GM18909 (cell line): ENCODE measurements around the gene ZDHHC17.
"Not testable (repeated sequence)": the region's sequence is repeated elsewhere in the genome, so short reads cannot be mapped to it uniquely, and the experiment has no call there.

ENCODE experiments used
- ATAC-seq: cut with Tn5 transposase; IDR thresholded peaks from one replicate; pipeline ENCODE4 v1.9.1; 2021; ENCODE audit warnings: mild to moderate bottlenecking; ENCODE audit not compliant: unreplicated experiment, poor library complexity

The ZDHHC17 gene

GRCh38 chr12:76765598-76765997 is 1.7 kb downstream of the ZDHHC17 start:
- ATAC-seq: no peak

DNA sequence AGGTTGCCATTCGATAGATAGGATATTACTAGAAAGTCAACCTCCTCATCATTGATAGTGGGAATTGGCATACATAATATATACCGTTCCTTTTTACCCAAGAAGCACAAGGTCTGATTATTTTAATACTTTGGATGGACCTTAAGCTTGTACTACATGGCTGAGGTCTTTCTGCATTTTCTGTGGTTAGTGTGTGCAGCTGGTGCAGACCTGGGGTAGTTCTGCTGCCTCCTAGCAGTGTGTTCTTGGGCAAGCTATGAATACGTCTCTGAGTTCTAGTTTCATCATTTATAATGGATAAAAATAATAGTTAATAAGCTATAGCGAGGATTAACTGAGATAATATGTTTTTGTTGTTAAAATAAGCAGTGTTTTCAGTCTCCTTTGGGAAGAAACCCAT is 2.2 kb downstream of the ZDHHC17 start:
- ATAC-seq: no peak

GRCh38 chr12:76768576-76768975 is 4.7 kb downstream of the ZDHHC17 start:
- ATAC-seq: no peak

- peak; percentile 100 for ATAC-seq
Measured at GRCh38 chr12:76777765-76778216, 13.9 kb downstream of the ZDHHC17 start.

DNA sequence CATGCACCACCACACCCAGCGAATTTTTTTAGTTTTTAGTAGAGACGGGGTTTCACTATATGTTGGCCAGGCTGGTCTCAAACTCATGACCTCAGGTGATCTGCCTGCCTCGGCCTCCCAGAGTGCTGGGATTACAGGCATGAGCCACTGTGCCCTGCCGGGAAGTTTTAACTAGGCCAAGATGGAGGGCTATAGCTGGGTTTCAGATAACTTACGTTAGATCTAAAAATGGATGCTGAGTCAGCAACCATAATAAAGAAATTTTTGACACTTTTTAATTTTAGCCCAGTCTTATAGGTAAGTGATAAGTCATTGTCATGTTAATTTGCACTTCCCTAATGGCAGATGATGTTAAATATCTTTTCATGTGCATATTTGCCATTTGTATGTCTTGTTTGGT is 14.4 kb downstream of the ZDHHC17 start:
- ATAC-seq: no peak

DNA sequence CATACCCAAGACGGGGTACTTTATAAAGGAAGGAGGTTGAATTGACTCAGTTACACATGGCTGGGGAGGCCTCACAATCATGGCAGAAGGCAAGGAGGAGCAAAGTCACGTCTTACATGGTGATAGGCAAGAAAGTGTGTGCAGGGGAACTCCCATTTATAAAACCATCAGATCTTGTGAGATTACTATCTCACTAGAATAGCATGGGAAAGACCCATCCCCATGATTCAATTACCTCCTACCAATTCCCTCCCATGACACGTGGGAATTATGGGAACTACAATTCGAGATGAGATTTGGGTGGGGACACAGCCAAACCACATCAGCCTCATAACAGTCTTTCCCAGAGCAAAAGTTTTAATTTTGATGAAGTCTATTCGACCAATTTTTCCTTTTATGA is 15.4 kb downstream of the ZDHHC17 start:
- ATAC-seq: not testable (repeated sequence)

DNA sequence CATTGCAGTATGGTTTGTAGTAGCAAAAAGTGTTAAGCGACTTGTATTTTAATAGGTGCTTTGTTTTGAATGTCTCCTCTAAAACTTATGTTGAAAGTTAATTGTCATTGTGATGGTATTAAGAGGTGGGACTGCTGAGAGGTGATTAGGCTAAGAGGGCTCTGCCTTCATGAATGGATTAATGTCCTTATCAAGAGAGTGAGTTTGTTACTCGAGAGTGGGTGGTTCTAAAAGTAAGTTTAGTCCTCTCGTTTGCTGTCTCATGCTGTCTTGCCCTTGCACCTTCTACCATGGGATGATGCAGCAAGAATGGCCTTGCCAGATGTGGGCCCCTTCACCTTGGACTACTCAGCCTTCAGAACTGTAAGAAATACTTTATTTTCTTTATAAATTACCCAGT is 17.4 kb downstream of the ZDHHC17 start:
- no peak for ATAC-seq

DNA sequence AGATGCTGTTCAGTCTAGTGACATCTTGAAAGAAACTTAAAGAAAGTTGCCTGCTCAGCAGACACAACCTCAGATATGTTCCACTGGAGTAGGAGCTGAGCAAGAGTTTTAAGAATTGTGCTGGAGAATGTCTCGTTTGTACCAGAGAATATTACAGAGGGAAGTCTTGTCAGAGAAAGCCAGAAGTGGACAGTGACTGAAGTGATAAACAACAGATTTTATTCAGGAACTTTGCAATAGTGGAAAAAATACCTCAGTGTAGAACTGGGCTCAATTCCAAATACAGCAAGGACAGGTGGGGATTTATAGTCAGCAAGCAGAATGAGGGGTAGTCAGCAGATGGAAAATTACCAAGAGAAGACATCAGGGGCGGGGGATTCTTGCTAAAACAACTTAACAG is 18.6 kb downstream of the ZDHHC17 start:
- no peak for ATAC-seq

GRCh38 chr12:76784600-76785051 is 20.7 kb downstream of the ZDHHC17 start:
- ATAC-seq: no peak

DNA sequence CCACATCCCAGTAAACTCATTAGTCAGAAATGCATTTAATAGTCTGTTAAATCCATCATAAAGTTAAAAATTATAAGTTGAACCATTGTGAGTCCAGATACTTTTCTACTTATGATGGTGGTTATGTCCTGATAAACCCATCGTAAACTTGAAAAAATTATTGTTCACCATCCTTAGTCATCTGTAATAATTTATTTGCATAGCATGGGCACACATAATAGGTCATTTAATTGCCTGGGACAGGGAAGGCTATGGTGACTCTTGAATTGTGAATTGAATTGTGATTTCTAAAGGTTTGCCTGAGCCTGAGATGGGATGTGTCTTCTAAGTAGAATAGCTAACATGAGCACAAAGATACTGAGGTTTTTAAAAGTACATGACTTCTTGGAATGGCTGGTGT is 21.5 kb downstream of the ZDHHC17 start:
- no peak for ATAC-seq

DNA sequence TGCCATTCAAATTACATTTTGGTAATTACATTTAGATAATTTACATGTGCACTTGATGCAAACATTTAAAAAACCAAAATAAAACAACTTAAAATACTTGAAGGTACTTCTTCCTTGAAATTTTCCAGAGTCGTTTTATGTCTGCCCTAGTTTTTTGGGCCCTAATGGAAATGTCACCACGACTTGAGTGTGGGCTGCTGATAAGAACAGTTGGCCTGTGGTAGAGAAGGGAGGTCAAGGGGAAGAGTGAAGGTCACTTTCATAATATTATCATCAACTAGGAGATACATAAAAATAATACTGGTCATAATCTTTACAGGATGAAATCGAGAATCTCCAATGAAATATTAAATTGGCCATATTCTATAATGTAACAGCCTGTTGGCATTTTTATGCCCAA is 23.1 kb downstream of the ZDHHC17 start:
- no peak for ATAC-seq

- ATAC-seq: no peak
Measured at GRCh38 chr12:76787689-76788088, 23.8 kb downstream of the ZDHHC17 start.

GRCh38 chr12:76789335-76790050 is 25.6 kb downstream of the ZDHHC17 start:
- ATAC-seq: no peak

- peak; percentile 55 for ATAC-seq
Measured at GRCh38 chr12:76790564-76791552, 26.9 kb downstream of the ZDHHC17 start.

DNA sequence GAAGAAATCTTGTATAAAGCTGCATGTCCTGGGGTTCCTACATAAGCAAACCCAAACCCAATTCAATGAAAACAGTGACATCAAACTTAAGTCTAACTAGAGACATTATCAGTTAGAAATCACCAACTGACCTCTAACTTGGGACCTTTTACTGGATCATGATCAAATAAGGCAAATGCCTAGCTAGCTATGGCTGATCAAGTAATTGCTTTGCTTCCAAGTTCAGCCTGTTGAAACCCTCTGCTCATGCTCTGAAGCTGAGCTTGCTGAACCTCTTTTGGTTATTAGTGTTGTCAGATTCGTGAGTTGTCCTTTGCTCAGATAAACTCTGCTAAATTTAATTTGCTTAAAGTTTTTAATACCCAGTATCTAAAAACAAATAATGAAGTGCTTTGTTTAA is 28.9 kb downstream of the ZDHHC17 start:
- ATAC-seq: no peak

DNA sequence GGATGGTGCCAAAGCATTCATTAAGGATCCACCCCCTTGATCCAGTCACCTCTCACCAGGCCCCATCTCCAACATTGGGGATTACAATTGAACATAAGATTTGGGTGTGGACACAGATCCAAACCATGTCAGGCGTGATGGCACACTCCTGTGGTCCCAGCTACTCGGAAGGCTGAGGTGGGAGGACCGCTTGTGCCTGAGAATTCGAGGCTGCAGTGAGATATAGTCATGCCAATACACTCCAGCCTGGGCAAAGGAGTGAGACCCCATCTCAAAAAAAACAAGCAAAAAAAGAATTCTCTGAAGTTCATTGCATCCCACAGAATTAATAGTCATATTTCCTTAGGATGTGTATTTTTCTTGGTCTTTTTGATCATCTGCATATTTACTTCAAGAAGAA is 34.9 kb downstream of the ZDHHC17 start:
- ATAC-seq: no peak

- ATAC-seq: no peak
Measured at GRCh38 chr12:76799362-76799761, 35.4 kb downstream of the ZDHHC17 start.

DNA sequence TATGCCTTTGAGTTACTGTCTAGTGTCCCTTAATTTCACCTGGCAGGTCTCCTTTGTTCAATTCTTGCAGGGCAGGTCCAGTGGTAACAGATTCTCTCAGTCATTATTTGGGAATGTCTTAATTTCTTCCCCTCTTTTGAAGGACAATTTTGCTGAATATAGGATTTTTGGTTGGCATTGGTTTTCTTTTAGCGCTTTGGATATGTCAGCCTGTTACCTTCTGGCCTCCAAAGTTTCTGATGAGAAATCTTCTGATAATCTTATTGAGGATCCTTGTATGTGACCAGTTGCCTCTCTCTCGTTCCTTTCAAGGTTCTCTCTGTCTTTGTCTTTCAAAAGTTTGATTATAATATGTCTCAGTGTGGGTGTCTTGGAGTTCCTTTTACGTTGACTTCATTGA is 38.1 kb downstream of the ZDHHC17 start:
- no peak for ATAC-seq

- no peak for ATAC-seq
Measured at GRCh38 chr12:76804435-76804976, 40.6 kb downstream of the ZDHHC17 start.

- ATAC-seq: no peak
Measured at GRCh38 chr12:76810671-76811419, 46.9 kb downstream of the ZDHHC17 start.
